SK-N-SH (cell line): ENCODE data around the gene DCP2. TPM values are rescaled to one million over a fixed set of nuclear protein-coding genes. Genes with fewer than 3 reads are reported as not detected.
"Not testable (repeated sequence)": the region's sequence is repeated elsewhere in the genome, so short reads cannot be mapped to it uniquely, and the experiment has no call there.

Source experiments
- CTCF ChIA-PET: fragments of 300-600, 350-600 bp; formaldehyde crosslinking; extraction: SDS; loops from one replicate; lab custom pipeline; 2021; lab: Yijun Ruan, JAX
- POLR2A ChIA-PET: fragments of 350-600 bp; sonication (Branson Sonifier 250); formaldehyde crosslinking; extraction: SDS; loops from one replicate; lab custom pipeline; 2020; ENCODE audit warnings: antibody characterized with exemption, inconsistent platforms; lab: Yijun Ruan, JAX
- DNase-seq: peaks from one replicate; pipeline ENCODE4 v3.0.0; 2012
- H2AFZ ChIP-seq: fragments of 200-600 bp; sonication (generic); 2 replicates; pipeline ENCODE4 v1.8.1; 2016; ENCODE audit warnings: antibody characterized with exemption, mild to moderate bottlenecking, low read depth
- H3F3A ChIP-seq: fragments of 200-600 bp; sonication (generic); replicated peaks from 2 replicates; pipeline ENCODE3; 2016; ENCODE audit warnings: antibody characterized with exemption, mild to moderate bottlenecking; ENCODE audit not compliant: insufficient read depth
- H3K27ac ChIP-seq, 2 experiments: fragments of 200-500 bp in 1 of 2; fragments of 200-600 bp in 1 of 2; sonication (Bioruptor generic) in 1 of 2; sonication (generic), shearing (Covaris generic) in 1 of 2; 2 replicates each; pipeline versions ENCODE4 v1.5.1 to v1.6.1; 2014 to 2016; ENCODE audit warnings: low read depth in 2 of 2, inconsistent platforms in 1 of 2, low read length in 1 of 2, mild to moderate bottlenecking in 1 of 2, mixed read lengths in 1 of 2
- H3K27me3 ChIP-seq: fragments of 200-600 bp; sonication (generic), shearing (Covaris generic); 2 replicates; pipeline ENCODE4 v1.6.1; 2016; ENCODE audit warnings: mixed run types; ENCODE audit not compliant: insufficient read depth
- H3K36me3 ChIP-seq, 2 experiments: fragments of 200-500 bp in 1 of 2; fragments of 200-600 bp in 1 of 2; sonication (Bioruptor generic) in 1 of 2; sonication (generic) in 1 of 2; replicated peaks in 1 of 2; 2 replicates each; pipeline versions ENCODE3 to v1.5.1; 2014 to 2016; ENCODE audit warnings: low read length in 1 of 2, mild to moderate bottlenecking in 1 of 2; ENCODE audit not compliant: insufficient read depth in 2 of 2, control insufficient read depth in 1 of 2
- H3K4me1 ChIP-seq, 2 experiments: fragments of 200-500 bp in 1 of 2; fragments of 200-600 bp in 1 of 2; sonication (Bioruptor generic) in 1 of 2; sonication (generic), shearing (Covaris generic) in 1 of 2; 2 replicates each; pipeline versions ENCODE4 v1.5.1 to v1.6.1; 2014 to 2016; ENCODE audit warnings: low read depth in 1 of 2, low read length in 1 of 2, mixed run types in 1 of 2; ENCODE audit not compliant: insufficient read depth in 2 of 2, control insufficient read depth in 1 of 2
- H3K4me2 ChIP-seq: fragments of 200-600 bp; sonication (generic), shearing (Covaris generic); 2 replicates; pipeline ENCODE4 v1.6.1; 2017; ENCODE audit warnings: mixed run types
- H3K4me3 ChIP-seq, 2 experiments: fragments of 200-500 bp in 1 of 2; fragments of 200-600 bp in 1 of 2; sonication (Bioruptor generic) in 1 of 2; sonication (generic), shearing (Covaris generic) in 1 of 2; 2 replicates each; pipeline versions ENCODE4 v1.5.1 to v1.8.1; 2014 to 2016; ENCODE audit warnings: low read depth in 2 of 2, inconsistent platforms in 1 of 2, low read length in 1 of 2, mild to moderate bottlenecking in 1 of 2, mixed read lengths in 1 of 2, moderate library complexity in 1 of 2
- H3K79me2 ChIP-seq: fragments of 200-600 bp; sonication (generic); 2 replicates; pipeline ENCODE4 v1.8.1; 2017; ENCODE audit warnings: mild to moderate bottlenecking; ENCODE audit not compliant: insufficient read depth
- H3K9ac ChIP-seq: fragments of 200-600 bp; sonication (generic); 2 replicates; pipeline ENCODE4 v1.6.1; 2017; ENCODE audit warnings: mixed run types
- H3K9me2 ChIP-seq: fragments of 200-600 bp; sonication (generic); 2 replicates; pipeline ENCODE4 v1.6.1; 2017; ENCODE audit warnings: mixed run types
- H3K9me3 ChIP-seq: fragments of 200-600 bp; sonication (generic); 2 replicates; pipeline ENCODE4 v1.6.1; 2017; ENCODE audit warnings: mixed run types, mild to moderate bottlenecking, moderate library complexity
- H4K20me1 ChIP-seq: fragments of 200-600 bp; sonication (generic); 2 replicates; pipeline ENCODE4 v1.6.1; 2017; ENCODE audit warnings: mild to moderate bottlenecking, mixed run types; ENCODE audit not compliant: insufficient read depth
- EP300 ChIP-seq, 2 experiments: IDR thresholded peaks; 2 replicates each; pipeline versions ENCODE4 v1.4.0 to v1.6.1; 2012; ENCODE audit warnings: borderline replicate concordance in 1 of 2, low read depth in 1 of 2, low read length in 1 of 2
- FOSL2 ChIP-seq: IDR thresholded peaks from 2 replicates; pipeline ENCODE4 v1.4.0; 2012; ENCODE audit warnings: low read depth, mild to moderate bottlenecking, moderate library complexity, borderline replicate concordance
- FOXM1 ChIP-seq: IDR thresholded peaks from 2 replicates; pipeline ENCODE4 v1.4.0; 2012; ENCODE audit warnings: low read depth, mild to moderate bottlenecking
- JUND ChIP-seq: IDR thresholded peaks from 2 replicates; pipeline ENCODE4 v1.4.0; 2012
- MAX ChIP-seq: IDR thresholded peaks from 2 replicates; pipeline ENCODE4 v1.4.0; 2012; ENCODE audit warnings: low read depth
- MEF2A ChIP-seq: IDR thresholded peaks from 2 replicates; pipeline ENCODE4 v1.4.0; 2012; ENCODE audit warnings: low read depth, borderline replicate concordance
- NFIC ChIP-seq: IDR thresholded peaks from 2 replicates; pipeline ENCODE4 v1.4.0; 2012; ENCODE audit warnings: borderline replicate concordance
- PBX3 ChIP-seq: IDR thresholded peaks from 2 replicates; pipeline ENCODE4; 2012
- POLR2AphosphoS5 ChIP-seq: IDR thresholded peaks from 2 replicates; pipeline ENCODE4 v1.6.1; 2012; ENCODE audit warnings: low read depth, low read length
- REST ChIP-seq: IDR thresholded peaks from 2 replicates; pipeline ENCODE4 v1.6.1; 2012; ENCODE audit warnings: mild to moderate bottlenecking, low read depth, low read length, moderate library complexity
- RXRA ChIP-seq: IDR thresholded peaks from 2 replicates; pipeline ENCODE4 v1.4.0; 2012; ENCODE audit warnings: low read depth, mild to moderate bottlenecking, borderline replicate concordance
- SIN3A ChIP-seq: IDR thresholded peaks from 2 replicates; pipeline ENCODE4 v1.6.1; 2012; ENCODE audit warnings: low read depth, mild to moderate bottlenecking, low read length, moderate library complexity, borderline replicate concordance
- TAF1 ChIP-seq: IDR thresholded peaks from 2 replicates; pipeline ENCODE4 v1.6.1; 2012; ENCODE audit warnings: low read depth, mild to moderate bottlenecking, low read length, moderate library complexity, borderline replicate concordance
- TCF12 ChIP-seq: IDR thresholded peaks from 2 replicates; pipeline ENCODE4 v1.4.0; 2012
- TEAD4 ChIP-seq: IDR thresholded peaks from 2 replicates; pipeline ENCODE4 v1.4.0; 2012; ENCODE audit warnings: mild to moderate bottlenecking, borderline replicate concordance; ENCODE audit not compliant: insufficient read depth
- YY1 ChIP-seq: IDR thresholded peaks from 2 replicates; pipeline ENCODE4 v1.4.0; 2012; ENCODE audit warnings: low read depth, mild to moderate bottlenecking
- ZBTB33 ChIP-seq: IDR thresholded peaks from 2 replicates; pipeline ENCODE4 v1.4.0; 2012; ENCODE audit warnings: low read depth, borderline replicate concordance
- WGBS: methylation state at CpG from one replicate; pipeline ENCODE4 v1.1.6; 2017; ENCODE audit warnings: low lambda C conversion rate; 5-methylcytosine and 5-hydroxymethylcytosine counted together
- polyA plus RNA-seq, 3 experiments: library from polyadenylated mRNA; depleted of rRNA; stranded (reverse); fragments of >200 nt; gene quantifications; 2 replicates each; pipeline ENCODE4 v1.2.3, GENCODE V29; 2012

Gene DCP2
- polyA plus RNA-seq, 1 of the 3 experiments (the other 2 are of a cell fraction), result 6.0 TPM

GRCh38 chr5:112959872-112960271, 16.7 kb upstream of the DCP2 start:
- peaks cover 9 to 40% of the 10 kb centered on the region in 2 experiments for H3K4me1 ChIP-seq
- H3F3A ChIP-seq, result peaks cover 34% of the 10 kb centered on the region
- TF ChIP-seq FOSL2 (peak; percentile 99), FOXM1 (peak; percentile 74; the same call in 1 of the 2 replicates), TAF1 (peak; percentile 30; the same call in 1 of the 2 replicates), ZBTB33 (peak; percentile 85; the same call in 1 of the 2 replicates), TEAD4 (peak; percentile 90), MAX (peak; percentile 64; the same call in 1 of the 2 replicates), PBX3 (peak; percentile 96), POLR2AphosphoS5 (peak; percentile 85; the same call in 1 of the 2 replicates), RXRA (peak; percentile 100), JUND (peak; percentile 99), REST (peak; percentile 75), EP300 (IDR thresholded peaks at IDR 0.05; ENCODE audit: borderline replicate concordance in 1 of 2, low read depth in 1 of 2, low read length in 1 of 2) (peak; percentile 27 to 95; a peak in 1 of 4 replicates), TCF12 (peak; percentile 99), YY1 (peak; percentile 73), MEF2A (peak; percentile 63), SIN3A (peak; percentile 77; the same call in 1 of the 2 replicates), NFIC (peak; percentile 94)
- TF ChIP-seq, all 33 proteins: peak for 17; not testable (repeated sequence) for 16
- H3K27me3 ChIP-seq, H3K79me2 ChIP-seq, DNase-seq, H3K4me3 ChIP-seq, H3K36me3 ChIP-seq, POLR2A ChIA-PET, H4K20me1 ChIP-seq, H3K9me3 ChIP-seq, H3K9me2 ChIP-seq, H2AFZ ChIP-seq, CTCF ChIA-PET: not testable (repeated sequence)
- H3K4me2 ChIP-seq, result peak overlapping the region; percentile 67
- 35% methylated on average over 8 of the region's 8 CpGs for WGBS
- H3K27ac ChIP-seq, result peak overlapping the region in 1 of 2 experiments; percentile 97; a peak in 2 of 4 replicates
- peak overlapping the region; percentile 36; the same call in 1 of the 2 replicates for H3K9ac ChIP-seq
